ENCODE results near the gene GNAI1.

DNA sequence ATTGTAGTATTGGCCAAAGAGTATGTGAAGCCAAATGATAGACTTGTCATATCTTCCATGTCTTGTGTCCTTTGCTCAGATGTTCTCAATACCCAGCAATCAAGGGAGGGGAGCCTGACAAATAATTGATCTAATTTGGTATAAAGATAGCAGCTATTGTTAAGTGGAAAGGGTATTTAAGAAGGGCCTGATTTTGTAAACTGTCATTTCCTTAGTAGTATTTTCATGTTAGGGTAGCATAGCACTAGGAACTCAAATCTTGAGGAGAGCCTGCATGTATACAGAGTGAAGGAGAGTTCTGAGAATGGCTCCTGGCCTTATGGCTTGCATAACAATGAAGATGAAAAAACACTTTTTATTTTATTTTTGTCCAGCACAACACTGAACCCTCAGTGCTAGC lies 53.1 kb downstream of the GNAI1 start:
- TF ChIP-seq EZH2 (IDR thresholded peaks at IDR 0.05), result no peak
- no peak for TF ChIP-seq POLR2AphosphoS5 (IDR thresholded peaks at IDR 0.05; ENCODE audit: borderline replicate concordance, low read depth, low read length)
